Urinary bladder (tissue), 4 donors: ENCODE data around the gene RPTOR. TPM values are rescaled to one million over a fixed set of nuclear protein-coding genes. Genes with fewer than 3 reads are reported as not detected.
"Not testable (repeated sequence)": the region's sequence is repeated elsewhere in the genome, so short reads cannot be mapped to it uniquely, and the experiment has no call there.

Experiments used
- DNase-seq: peaks from one replicate; pipeline ENCODE4 v3.0.0-alpha.2; 2015; ENCODE audit errors: extremely low spot score
- H3K27ac ChIP-seq: one replicate; pipeline ENCODE4 v1.5.1; 2013; ENCODE audit warnings: low read depth, mild to moderate bottlenecking, moderate library complexity
- H3K36me3 ChIP-seq: one replicate; pipeline ENCODE4 v1.6.1; 2013; ENCODE audit warnings: mild to moderate bottlenecking, moderate library complexity; ENCODE audit not compliant: insufficient read depth
- H3K4me1 ChIP-seq: one replicate; pipeline ENCODE4 v1.6.1; 2013; ENCODE audit warnings: mild to moderate bottlenecking, moderate library complexity; ENCODE audit not compliant: insufficient read depth
- H3K4me3 ChIP-seq: one replicate; pipeline ENCODE4 v1.5.1; 2013; ENCODE audit warnings: low read depth, low read length
- WGBS: extraction: QIAGEN DNeasy Blood & Tissue Kit; methylation state at CpG from one replicate; pipeline ENCODE4 v1.1.7; 2013; 5-methylcytosine and 5-hydroxymethylcytosine counted together
- polyA plus RNA-seq: library from polyadenylated mRNA; stranded (reverse); fragments of 200-250 nt; gene quantifications from one replicate; pipeline ENCODE4 v1.2.3, GENCODE V29; 2013
- total RNA-seq: library from RNA; depleted of rRNA; stranded (reverse); fragments of >200 nt; gene quantifications from one replicate; pipeline ENCODE4 v1.2.3, GENCODE V29; 2014
- donor health status: healthy with polysubstance abuse.
- donor health status: healthy.

Gene RPTOR
- total and polyA plus RNA-seq, 2 donors: 23.5 to 54.1 TPM

DNA sequence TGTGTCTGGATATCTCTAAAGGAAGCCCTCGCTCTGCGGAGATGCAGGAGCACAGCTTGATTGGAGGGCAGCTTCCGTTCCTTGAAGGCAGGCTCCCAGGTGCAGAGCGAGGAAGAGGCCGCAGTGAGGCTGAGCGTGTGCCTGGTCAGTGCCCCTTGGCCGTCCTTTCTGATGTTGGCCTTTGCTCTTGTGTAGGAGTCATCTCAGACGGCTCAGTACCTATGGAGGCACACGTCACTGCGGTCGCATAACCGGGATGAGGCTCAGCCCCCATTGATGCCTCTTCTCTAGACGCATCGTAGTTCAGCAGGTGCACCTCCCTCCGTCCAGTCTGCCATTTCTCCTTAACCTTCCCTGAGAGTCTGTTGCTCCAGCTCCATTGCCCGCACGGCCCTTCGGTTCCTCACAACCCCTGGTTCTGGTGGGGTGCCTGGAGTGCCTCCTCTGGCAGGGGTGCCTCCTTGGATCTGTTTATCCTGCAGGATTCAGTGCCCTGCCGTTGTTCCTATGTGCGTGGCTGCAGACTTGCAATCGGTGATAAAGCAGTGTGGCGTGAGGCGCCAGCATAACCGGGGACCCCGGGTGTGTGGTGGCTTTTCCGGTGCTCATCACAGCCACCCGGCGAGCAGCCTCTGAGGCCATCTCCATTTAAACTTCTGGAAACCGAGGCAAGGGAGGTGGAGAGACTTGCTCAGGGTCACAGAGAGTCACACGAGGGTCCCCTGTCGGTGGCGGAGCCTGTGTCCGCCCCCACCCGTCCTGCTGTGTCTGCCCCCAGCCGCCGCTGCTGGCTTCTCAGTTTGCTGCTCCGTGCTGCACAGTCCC, 258.2 kb downstream of the RPTOR start:
- no peaks in the 10 kb centered on the region for H3K4me1 ChIP-seq
- DNase-seq: no peak
- WGBS: 95% methylated on average over 37 of the region's 37 CpGs
- no peak overlapping the region for H3K4me3 ChIP-seq
- no peaks in the 10 kb centered on the region for H3K36me3 ChIP-seq
- no peak overlapping the region for H3K27ac ChIP-seq

DNA sequence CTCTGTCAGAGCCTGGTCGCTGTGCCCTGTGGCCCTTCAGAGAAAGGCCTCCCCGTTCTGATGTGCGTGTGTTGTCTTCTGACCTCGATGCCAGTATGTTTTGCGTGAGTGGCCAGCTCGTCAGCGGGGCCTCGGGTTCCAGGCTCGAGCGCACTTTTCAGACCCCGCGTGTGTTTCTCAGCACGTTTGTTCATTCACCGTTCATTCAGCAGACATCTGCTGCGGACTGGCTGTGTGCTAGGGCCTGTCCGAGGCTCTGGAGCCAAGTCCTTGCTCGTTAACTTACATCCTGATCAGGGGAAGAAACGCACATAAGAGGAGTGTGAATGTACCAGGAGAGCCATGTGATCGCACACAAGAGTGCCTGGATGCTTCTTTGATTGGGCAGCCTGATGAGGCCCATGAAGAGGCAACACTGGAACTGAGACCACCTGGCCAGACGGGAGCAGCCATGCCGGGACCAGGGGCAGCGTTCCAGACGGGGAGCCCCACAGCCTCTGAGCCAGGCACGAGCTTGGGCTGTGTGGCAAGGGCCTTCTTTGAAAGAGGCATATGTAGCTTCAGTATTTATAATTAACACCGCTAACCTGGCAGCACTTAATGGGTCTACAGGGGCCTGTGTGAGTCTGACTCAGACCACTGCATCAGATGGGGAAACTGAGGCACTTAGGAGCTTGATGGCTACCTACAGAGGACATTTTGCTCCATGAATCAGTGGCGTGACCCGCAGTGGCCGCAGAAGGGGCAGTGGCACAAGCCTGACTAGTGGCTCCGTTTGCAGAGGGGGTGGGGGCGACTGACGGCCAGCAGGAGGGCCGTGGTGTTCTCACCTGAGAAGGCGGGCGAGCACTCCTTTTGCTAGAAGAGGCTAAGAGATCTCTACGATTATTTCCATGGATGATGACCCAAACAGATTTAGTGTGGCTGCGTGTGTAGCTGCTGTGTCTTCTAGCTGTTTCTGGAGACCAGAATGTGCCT, 259.1 kb downstream of the RPTOR start:
- no peak overlapping the region for H3K27ac ChIP-seq
- no peaks in the 10 kb centered on the region for H3K4me1 ChIP-seq
- H3K4me3 ChIP-seq: no peak overlapping the region
- WGBS: 92% methylated on average over 36 of the region's 36 CpGs
- no peak for DNase-seq
- no peaks in the 10 kb centered on the region for H3K36me3 ChIP-seq

DNA sequence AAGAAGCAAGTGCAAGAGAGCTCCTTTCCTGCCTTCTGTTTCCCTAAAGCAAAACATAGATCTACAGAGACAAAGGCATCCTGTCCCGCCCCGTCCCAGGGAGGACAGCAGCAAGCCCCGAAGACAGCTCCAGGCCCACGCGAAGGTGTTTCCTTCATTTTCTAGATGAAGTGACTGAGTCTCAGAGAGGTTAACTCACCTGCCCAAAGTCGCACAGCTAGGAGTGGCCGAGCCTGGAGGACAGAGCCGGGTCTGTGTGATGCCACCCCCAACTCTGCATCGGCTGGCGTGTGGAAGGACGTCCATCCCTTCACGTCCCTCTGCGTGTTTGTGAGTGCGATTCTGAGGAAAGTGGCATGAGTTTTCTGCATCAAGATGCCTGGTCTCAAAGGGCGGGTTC, 259.8 kb downstream of the RPTOR start:
- H3K27ac ChIP-seq: no peak overlapping the region
- H3K4me1 ChIP-seq: no peaks in the 10 kb centered on the region
- H3K36me3 ChIP-seq: no peaks in the 10 kb centered on the region
- no peak for DNase-seq
- no peak overlapping the region for H3K4me3 ChIP-seq
- WGBS: 91% methylated on average over 15 of the region's 15 CpGs

DNA sequence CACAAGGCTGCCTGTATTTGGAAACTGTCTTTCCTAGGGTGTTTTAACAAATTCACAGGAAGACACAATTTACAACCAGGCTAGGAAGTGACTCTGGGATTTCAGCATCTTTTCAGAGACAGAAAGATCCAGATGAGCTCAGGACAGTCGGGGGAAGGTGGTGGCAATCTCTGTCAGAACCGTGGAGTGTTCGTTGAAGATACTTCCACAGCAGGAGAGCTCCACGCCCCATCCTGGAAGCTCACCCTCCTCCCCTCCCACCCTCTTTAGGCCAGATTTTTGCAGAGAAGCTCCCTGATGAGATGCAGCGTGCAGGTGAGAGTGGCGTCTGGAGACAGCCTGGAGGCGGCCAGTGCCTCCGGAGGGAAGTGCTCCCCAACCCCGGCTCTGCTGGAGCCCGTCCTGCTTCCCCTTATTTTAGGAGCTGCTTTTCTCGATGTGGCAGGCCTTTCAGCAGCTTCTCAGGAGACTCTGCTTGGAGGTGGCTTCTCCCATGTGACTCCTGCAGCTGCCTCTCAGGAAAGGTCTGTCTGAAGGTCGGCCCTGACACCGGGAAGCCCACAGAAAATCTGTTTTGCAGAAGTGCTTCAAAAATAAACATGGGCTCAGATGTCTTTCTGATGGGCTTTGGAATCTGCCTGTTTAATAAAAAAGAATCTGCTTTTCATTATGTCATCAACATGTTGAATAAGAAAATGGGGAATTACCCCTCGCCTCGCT, 260.6 kb downstream of the RPTOR start:
- no peak overlapping the region for H3K4me3 ChIP-seq
- H3K4me1 ChIP-seq: no peaks in the 10 kb centered on the region
- H3K27ac ChIP-seq: no peak overlapping the region
- WGBS: 79% methylated on average over 15 of the region's 15 CpGs
- no peaks in the 10 kb centered on the region for H3K36me3 ChIP-seq
- DNase-seq: no peak

DNA sequence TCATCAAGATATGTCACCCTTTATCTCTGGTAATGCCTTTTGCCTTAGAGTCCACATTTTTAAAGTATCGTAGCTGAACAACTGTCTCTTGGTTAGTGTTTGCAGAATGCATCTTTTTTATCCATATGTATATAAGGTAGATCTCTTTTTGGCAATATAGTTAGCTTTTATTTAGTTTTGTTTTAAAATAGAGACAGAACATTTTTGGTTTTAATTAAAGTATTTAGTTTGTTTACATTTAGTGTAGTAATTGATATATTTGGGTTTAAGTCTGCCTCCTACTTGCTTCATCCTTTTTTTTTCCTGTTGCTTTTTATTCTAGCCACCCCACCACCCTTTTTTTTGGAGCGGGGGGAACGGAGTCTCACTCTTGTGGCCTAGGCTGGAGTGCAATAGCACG, 262.4 kb downstream of the RPTOR start:
- no peak for DNase-seq
- Histone ChIP-seq H3K4me3 (no peak overlapping the region), H3K36me3 (no peaks in the 10 kb centered on the region), H3K4me1 (no peaks in the 10 kb centered on the region), H3K27ac (no peak overlapping the region)
- 95% methylated on average over 4 of the region's 4 CpGs for WGBS

DNA sequence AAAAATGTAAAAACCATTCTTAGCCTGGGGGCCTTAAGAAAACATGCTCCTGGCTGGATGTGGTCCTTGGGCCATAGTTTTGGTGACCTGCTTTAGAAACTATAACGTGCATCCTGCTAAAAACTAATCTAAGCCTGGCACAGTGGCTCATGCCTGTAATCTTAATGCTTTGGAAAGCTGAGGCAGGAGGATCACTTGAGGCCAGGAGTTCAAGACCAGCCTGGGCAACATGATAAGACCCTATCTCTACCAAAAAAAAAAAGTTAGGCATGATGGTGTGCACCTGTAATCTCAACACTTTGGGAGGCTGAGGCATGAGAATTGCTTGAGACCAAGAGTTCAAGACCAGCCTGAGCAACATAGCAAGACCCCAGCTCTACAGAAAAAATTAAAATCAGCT, 263.2 kb downstream of the RPTOR start:
- Histone ChIP-seq H3K27ac (no peak overlapping the region), H3K36me3 (no peaks in the 10 kb centered on the region), H3K4me1 (no peaks in the 10 kb centered on the region), H3K4me3 (no peak overlapping the region)
- WGBS: 91% methylated on average over 1 of the region's 1 CpG
- no peak for DNase-seq

DNA sequence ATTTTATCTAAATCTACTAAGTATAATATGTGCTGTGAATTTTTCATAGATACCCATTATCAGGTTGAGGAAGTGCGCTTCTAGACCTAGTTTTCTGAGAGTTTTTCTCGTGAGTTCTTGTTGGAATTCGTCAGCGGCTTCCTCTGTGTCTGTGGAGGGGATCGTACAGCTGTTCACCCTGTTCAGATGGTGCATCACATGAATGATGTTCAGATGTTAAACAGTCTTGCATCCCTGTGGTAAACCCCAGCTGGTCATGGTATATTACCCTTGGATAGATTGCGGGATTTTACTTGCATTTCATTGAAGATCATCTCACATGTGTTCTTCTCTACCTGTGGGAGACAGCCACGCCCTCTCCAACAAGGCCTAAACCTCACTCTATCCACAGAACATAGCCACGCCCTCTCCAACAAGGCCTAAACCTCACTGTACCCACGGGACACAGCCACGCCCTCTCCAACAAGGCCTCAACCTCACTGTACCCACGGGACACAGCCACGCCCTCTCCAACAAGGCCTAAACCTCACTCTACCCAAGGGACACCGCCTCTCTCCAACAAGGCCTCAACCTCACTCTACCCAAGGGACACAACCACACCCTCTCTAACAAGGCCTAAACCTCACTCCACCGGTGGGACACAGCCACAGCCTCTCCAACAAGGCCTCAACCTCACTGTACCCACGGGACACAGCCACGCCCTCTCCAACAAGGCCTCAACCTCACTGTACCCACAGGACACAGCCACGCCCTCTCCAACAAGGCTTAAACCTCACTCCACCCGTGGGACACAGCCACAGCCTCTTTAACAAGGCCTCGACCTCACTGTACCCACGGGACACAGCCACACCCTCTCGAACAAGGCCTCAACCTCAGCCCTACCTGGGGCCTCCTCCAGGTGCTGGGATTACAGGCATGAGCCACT, 266.8 kb downstream of the RPTOR start:
- WGBS: 88% methylated on average over 21 of the region's 21 CpGs
- no peak for DNase-seq
- H3K36me3 ChIP-seq: no peaks in the 10 kb centered on the region
- no peak overlapping the region for H3K27ac ChIP-seq
- H3K4me3 ChIP-seq: no peak overlapping the region
- H3K4me1 ChIP-seq: no peaks in the 10 kb centered on the region

DNA sequence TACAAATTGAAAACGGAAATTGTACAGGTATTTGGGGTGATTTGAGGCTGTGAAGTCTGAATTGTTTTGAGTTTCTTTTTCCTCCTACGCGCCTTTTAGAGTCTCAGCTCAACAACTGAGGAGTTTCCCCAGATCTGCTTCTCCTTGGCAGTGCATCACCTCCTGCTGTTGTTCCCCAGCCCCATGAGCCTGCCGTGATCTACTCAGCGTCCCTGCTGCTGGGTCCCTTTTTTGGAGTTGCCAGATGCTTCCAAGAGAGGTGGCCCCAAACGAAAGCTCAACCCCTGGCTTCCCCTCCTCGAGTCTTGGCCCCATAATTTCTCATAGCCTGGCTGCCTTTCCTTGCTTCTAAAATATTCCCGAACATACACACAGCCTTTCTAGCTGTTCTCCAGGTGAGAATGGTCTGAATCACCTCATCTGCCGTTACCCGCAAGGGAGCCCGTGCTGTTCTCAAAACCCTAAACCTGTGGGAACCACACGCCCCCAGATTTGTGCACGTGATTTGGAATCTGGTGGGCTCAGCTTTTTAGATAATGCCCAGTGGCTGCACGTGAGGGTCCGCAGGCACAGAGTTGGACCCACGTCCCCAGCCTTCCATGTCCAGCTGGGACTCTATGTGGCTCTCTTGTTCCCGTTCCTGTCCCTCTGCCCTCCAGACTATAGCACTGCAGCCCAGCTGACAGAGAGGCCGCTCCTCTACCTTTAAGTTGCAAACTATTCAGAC, 267.9 kb downstream of the RPTOR start:
- WGBS: 92% methylated on average over 18 of the region's 18 CpGs

DNA sequence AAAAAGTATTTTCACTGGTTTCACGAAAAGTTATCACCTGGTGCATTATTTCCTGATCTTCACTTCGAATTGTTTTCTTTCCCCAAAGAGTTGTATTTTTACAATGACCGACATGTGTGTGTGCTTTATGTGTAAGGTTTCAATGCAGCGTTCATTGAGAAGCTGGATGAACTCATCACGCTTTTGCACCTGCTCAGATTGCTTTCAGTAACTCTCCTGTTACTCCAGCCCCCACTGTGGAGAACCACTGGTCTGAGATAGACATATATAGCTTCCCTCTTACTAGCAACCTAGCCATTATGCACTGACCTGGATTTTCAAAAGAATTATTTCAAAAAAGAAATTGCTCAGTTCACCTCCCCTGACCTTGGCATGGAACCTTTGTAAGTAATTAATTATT, 268.7 kb downstream of the RPTOR start:
- H3K4me1 ChIP-seq: no peaks in the 10 kb centered on the region
- 95% methylated on average over 5 of the region's 5 CpGs for WGBS

More for the DNA sequence above, 267.9 kb downstream of the RPTOR start:
- H3K4me3 ChIP-seq: no peak overlapping the region
- no peak overlapping the region for H3K27ac ChIP-seq
- H3K4me1 ChIP-seq: no peaks in the 10 kb centered on the region
- DNase-seq: no peak
- H3K36me3 ChIP-seq: no peaks in the 10 kb centered on the region

DNA sequence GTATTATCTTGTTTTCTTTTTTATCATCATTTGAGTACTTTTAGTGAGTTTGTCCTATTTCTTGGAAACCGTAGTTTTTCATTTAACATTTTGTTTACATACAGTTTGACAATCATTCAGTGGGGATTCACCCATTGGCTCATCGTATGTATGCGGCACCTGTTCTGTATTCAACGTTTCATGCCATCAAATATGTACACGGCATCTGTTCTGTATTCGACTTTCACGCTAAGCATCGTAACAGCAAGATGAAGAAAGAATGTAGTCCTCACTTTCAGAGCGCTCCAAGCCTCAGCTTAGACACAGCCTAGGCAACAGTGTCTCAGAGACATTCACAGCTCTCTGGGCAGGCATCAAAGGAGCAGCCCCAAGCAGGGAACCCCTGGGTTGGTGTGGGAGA, 269.9 kb downstream of the RPTOR start:
- no peaks in the 10 kb centered on the region for H3K4me1 ChIP-seq
- DNase-seq: no peak
- no peak overlapping the region for H3K27ac ChIP-seq
- WGBS: 95% methylated on average over 9 of the region's 9 CpGs
- H3K36me3 ChIP-seq: no peaks in the 10 kb centered on the region
- no peak overlapping the region for H3K4me3 ChIP-seq

More for the DNA sequence above, 268.7 kb downstream of the RPTOR start:
- no peak for DNase-seq
- no peaks in the 10 kb centered on the region for H3K36me3 ChIP-seq
- no peak overlapping the region for H3K4me3 ChIP-seq
- no peak overlapping the region for H3K27ac ChIP-seq

DNA sequence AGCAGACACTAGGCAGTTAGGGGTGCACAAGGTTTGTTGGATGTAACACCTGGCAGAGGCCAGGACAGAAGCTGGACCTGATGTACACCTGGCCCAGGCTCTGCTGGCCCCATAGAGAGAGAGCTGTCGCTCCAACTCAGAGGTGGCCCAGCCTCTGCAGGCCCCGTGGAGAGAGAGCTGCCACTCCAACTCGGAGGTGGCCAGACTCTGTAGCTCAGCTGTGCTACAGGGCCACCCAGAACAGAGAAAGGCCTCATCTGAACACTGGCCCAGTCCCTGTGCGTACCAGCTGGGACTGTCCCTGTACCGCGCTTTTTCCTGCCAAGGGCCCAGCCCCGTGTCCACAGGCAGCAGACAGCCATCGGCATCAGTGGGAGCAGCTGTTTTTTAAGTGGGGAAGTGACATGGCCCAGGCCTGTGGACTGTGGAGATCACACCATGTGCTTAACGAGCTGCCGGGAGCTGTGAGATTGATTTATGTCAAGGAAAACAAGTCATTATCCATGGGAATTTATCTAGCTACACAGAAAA, 270.6 kb downstream of the RPTOR start:
- no peak overlapping the region for H3K27ac ChIP-seq
- 89% methylated on average over 10 of the region's 10 CpGs for WGBS
- DNase-seq: no peak
- H3K36me3 ChIP-seq: no peaks in the 10 kb centered on the region
- H3K4me3 ChIP-seq: no peak overlapping the region
- H3K4me1 ChIP-seq: no peaks in the 10 kb centered on the region

DNA sequence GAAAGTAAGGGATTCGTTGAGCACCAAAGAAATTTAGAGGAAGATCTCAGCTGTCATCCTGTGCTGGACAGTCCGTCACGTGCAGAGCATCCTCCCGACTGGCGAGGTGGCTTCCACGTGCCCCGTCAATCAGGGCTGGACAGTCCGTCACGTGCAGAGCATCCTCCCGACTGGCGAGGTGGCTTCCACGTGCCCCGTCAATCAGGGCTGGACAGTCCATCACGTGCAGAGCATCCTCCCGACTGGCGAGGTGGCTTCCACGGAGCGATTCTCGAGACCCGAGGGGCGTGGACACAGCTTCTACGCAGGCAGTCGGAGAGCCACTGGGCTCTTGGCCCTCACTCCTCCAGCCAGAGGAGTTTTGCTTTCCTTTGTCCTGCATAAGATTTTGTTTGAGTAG, 271.1 kb downstream of the RPTOR start:
- WGBS: 96% methylated on average over 23 of the region's 23 CpGs
- H3K27ac ChIP-seq, DNase-seq, H3K4me3 ChIP-seq, H3K4me1 ChIP-seq, H3K36me3 ChIP-seq: not testable (repeated sequence)
